ENCODE measurements around the gene AMZ1. TPM values are rescaled to one million over a fixed set of nuclear protein-coding genes. Genes with fewer than 3 reads are reported as not detected.

Gene AMZ1
- total RNA-seq, 4 donors from 2014 or later, result 0.39 to 1.7 (median 1.2) TPM

GRCh38 chr7:2651847-2652735 lies 35.9 kb upstream of the AMZ1 start:
- no peaks in the 10 kb centered on the region for H3K27me3 ChIP-seq
- DNase-seq (ENCODE audit: low spot score in 2 of 2), result no peak
- H3K27ac ChIP-seq, result no peak overlapping the region
- 88 to 91% methylated on average over 19 to 24 of the region's 28 CpGs for WGBS, 2 donors
- H3K4me3 ChIP-seq, result no peak overlapping the region
- H3K9me3 ChIP-seq, result no peaks in the 10 kb centered on the region
- TF ChIP-seq POLR2A (IDR thresholded peaks at IDR 0.05), result no peak
- peaks cover 0 to 76% (median 16%) of the 10 kb centered on the region in 3 donors for H3K36me3 ChIP-seq
- no peaks in the 10 kb centered on the region for H3K4me1 ChIP-seq

DNA sequence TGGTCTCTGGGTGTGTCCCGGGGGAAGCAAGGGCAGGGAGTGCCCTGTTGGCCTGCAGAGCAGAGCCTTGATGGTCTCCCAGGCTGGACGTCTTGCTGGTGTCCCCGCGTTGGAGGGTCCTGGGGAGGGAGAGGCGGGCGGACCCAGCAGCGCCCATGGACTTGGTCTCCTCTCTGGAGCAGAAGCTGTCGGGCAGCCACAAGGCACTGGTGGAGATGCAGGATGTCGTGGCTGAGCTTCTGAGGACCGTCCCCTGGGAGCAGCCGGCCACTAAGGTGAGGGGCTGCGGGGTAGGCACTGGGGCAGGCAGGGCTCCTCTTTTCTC lies 35.3 kb upstream of the AMZ1 start:
- no peak for DNase-seq (ENCODE audit: low spot score in 2 of 2)
- Histone ChIP-seq H3K36me3 (peaks cover 0 to 76% (median 16%) of the 10 kb centered on the region in 3 donors), H3K27ac (no peak overlapping the region), H3K4me1 (no peaks in the 10 kb centered on the region), H3K4me3 (no peak overlapping the region), H3K27me3 (no peaks in the 10 kb centered on the region), H3K9me3 (no peaks in the 10 kb centered on the region)
- WGBS, 2 donors, result 90 to 95% methylated on average over 9 to 10 of the region's 12 CpGs
- TF ChIP-seq POLR2A (IDR thresholded peaks at IDR 0.05) (no peak), EP300 (IDR thresholded peaks at IDR 0.05) (no peak), CTCF (IDR thresholded peaks at IDR 0.05) (no peak)

GRCh38 chr7:2654059-2654458 lies 33.9 kb upstream of the AMZ1 start:
- TF ChIP-seq EP300 (IDR thresholded peaks at IDR 0.05), result no peak
- no peak for TF ChIP-seq CTCF (IDR thresholded peaks at IDR 0.05)
- TF ChIP-seq POLR2A (IDR thresholded peaks at IDR 0.05), result no peak
- 76 to 81% methylated on average over 5 of the region's 5 CpGs for WGBS, 2 donors
- Histone ChIP-seq H3K36me3 (peaks cover 0 to 78% (median 16%) of the 10 kb centered on the region in 3 donors), H3K4me1 (no peaks in the 10 kb centered on the region), H3K27ac (no peak overlapping the region), H3K9me3 (no peaks in the 10 kb centered on the region), H3K27me3 (no peaks in the 10 kb centered on the region), H3K4me3 (no peak overlapping the region)
- DNase-seq (ENCODE audit: low spot score in 2 of 2), result no peak

GRCh38 chr7:2655870-2656614 lies 32.0 kb upstream of the AMZ1 start:
- 94 to 96% methylated on average over 20 to 26 of the region's 29 CpGs for WGBS, 2 donors
- no peak for DNase-seq (ENCODE audit: low spot score in 2 of 2)
- Histone ChIP-seq H3K27me3 (no peaks in the 10 kb centered on the region), H3K36me3 (peaks cover 0 to 79% (median 16%) of the 10 kb centered on the region in 3 donors), H3K4me1 (no peaks in the 10 kb centered on the region), H3K27ac (no peak overlapping the region), H3K4me3 (no peak overlapping the region), H3K9me3 (no peaks in the 10 kb centered on the region)
- TF ChIP-seq POLR2A (IDR thresholded peaks at IDR 0.05) (no peak), CTCF (IDR thresholded peaks at IDR 0.05) (no peak), EP300 (IDR thresholded peaks at IDR 0.05) (no peak)

- 92 to 98% methylated on average over 2 of the region's 2 CpGs for WGBS, 2 donors
- H3K4me1 ChIP-seq, result no peaks in the 10 kb centered on the region
- no peaks in the 10 kb centered on the region for H3K9me3 ChIP-seq
- no peak for DNase-seq (ENCODE audit: low spot score in 2 of 2)
- TF ChIP-seq POLR2A (IDR thresholded peaks at IDR 0.05) (no peak), CTCF (IDR thresholded peaks at IDR 0.05) (no peak), EP300 (IDR thresholded peaks at IDR 0.05) (no peak)
- peaks cover 0 to 79% (median 16%) of the 10 kb centered on the region in 3 donors for H3K36me3 ChIP-seq
- no peak overlapping the region for H3K4me3 ChIP-seq
- no peaks in the 10 kb centered on the region for H3K27me3 ChIP-seq
- no peak overlapping the region for H3K27ac ChIP-seq
Measured at GRCh38 chr7:2657208-2657607, 30.8 kb upstream of the AMZ1 start.
